Measurements from ENCODE around the gene BRICD5.

BRICD5 gene

DNA sequence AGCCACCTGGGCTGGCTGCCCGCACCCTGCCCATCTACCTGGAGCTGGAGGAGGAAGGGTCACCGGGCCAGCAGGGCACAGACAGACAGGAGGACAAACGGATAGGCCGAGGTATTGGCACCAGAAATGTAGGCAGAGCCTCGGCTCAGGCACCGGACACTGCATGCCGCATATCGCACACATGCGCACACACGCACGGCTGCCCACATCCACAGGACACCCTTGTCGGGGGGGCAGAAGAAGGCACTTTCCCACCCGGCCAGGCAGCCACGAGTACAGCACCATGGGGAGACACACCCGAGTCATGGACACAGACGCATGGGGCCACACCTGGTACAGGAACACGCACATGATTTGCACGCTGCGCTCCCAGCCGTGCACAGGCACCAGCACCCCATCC lies 28.7 kb downstream of the BRICD5 start:
- no peak for DNase-seq (ENCODE audit: low read depth, low spot score)

DNA sequence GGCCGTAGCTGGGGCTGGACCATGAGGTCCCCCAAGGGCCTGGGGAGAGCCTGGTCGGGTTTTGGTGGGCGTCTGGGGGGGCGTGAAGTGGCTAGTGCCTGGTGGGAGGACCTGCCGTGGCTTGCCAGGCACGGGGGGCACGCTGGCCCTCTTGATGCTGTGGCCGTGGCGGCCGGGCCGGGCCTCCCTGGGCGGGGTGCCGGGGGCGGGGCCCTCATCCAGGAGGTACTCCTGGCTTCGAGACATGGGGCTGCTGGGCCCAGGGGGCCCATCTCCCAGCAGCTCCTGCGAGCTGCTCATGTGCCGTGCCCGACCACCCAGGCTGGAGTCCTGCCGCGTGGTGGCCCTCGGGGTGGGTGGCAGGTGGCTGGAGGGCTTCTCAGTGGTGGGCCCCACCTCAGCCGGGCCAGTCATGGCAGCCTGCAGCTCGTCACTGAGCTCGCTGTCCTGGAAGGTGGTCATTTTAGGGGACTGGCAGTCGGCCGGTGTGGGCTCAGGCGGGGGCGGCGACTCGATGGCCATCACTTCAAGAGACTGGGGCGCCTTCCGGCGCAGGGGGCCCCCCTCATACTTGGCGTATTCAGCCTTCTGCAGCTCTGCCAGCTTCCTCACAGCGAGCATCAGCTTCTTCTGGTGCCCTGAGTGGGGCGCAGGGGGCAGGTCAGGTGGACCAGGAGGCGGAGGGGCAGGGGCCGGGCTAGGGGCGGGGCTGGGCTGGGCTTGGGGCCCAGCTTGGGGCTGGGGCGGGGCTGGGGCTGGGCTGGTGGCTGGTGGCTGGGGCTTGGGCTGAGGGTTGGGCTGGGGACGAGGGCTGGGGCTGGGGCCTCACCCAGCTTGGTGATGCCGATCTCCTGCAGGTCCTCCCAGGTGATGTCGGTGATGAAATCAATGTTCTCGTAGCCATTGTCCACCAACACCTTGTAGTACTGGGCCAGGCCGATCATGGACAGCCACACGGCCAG lies 29.4 kb downstream of the BRICD5 start:
- DNase-seq (ENCODE audit: low read depth, low spot score), result no peak

GRCh38 chr16:2180461-2180860 lies 30.2 kb downstream of the BRICD5 start:
- no peak for DNase-seq (ENCODE audit: low read depth, low spot score)

GRCh38 chr16:2179576-2179975 lies 31.1 kb downstream of the BRICD5 start:
- no peak for DNase-seq (ENCODE audit: low read depth, low spot score)

DNA sequence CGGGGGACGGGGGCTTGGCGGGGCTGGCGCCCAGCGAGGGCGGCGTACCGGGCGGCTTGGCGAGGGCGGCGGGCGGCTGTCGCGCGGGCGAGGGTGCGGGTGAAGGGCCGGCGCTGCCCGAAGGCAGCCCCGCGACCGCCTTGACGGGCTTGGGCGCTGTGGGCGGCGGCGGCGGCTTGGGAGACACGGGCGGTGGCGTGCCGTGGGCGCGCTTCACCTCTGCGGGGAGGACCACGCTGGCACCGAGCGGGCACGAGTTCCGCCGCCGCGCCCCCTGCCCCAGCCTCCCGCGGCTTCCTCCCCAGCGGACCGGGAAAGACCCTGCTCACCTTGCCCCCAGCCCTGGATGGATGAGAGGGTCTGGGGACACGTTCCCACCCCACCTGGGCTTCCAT lies 31.6 kb downstream of the BRICD5 start:
- no peak for DNase-seq (ENCODE audit: low read depth, low spot score)

GRCh38 chr16:2178321-2179106 lies 32.1 kb downstream of the BRICD5 start:
- no peak for DNase-seq (ENCODE audit: low read depth, low spot score)

DNA sequence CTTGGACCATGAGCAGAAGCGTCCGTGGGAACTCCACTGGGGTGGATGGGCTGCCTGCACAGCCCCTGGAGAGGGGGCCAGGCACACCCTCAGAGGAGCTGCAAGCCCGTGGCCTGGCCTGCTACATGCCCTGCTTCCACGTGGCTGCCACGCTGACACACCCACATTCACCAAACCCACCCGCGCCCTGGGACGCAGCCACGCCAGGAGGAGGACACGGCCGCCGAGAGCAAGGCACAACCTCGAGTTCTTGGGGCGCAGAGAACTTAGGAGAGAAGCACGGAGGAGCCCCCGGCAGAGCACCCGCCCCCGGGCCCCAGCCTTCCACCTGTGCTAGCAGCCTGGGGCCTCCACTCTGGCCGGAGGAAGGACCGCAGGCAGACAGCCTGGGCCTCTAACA lies 33.1 kb downstream of the BRICD5 start:
- DNase-seq (ENCODE audit: low read depth, low spot score), result no peak

GRCh38 chr16:2177101-2177500 lies 33.6 kb downstream of the BRICD5 start:
- no peak for DNase-seq (ENCODE audit: low read depth, low spot score)

GRCh38 chr16:2176047-2176446 lies 34.6 kb downstream of the BRICD5 start:
- no peak for DNase-seq (ENCODE audit: low read depth, low spot score)

- DNase-seq (ENCODE audit: low read depth, low spot score), result no peak
Measured at GRCh38 chr16:2175454-2175853, 35.2 kb downstream of the BRICD5 start.

- DNase-seq (ENCODE audit: low read depth, low spot score), result no peak
Measured at GRCh38 chr16:2174396-2175131, 36.1 kb downstream of the BRICD5 start.

GRCh38 chr16:2173916-2174315 lies 36.7 kb downstream of the BRICD5 start:
- DNase-seq (ENCODE audit: low read depth, low spot score), result no peak

DNA sequence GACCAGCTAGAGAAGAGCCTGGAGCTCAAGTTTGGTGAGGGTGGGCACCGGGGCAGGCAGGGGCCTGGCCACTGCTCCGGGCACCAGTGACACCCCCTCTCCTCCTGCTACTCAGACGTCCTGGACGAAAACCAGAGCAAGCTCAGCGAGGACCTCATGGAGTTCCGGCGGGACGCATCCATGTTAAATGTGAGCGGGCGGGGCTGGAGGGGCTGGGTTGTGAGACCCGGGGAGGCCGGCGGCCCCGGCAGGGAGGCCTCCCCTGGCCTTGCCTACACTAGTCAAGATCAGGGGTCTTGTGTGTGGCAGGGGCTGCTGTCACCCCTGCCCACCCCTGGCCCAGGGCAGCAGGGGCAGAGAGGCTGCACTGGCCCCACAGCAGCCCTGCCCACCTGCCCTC lies 37.3 kb downstream of the BRICD5 start:
- no peak for DNase-seq (ENCODE audit: low read depth, low spot score)

DNA sequence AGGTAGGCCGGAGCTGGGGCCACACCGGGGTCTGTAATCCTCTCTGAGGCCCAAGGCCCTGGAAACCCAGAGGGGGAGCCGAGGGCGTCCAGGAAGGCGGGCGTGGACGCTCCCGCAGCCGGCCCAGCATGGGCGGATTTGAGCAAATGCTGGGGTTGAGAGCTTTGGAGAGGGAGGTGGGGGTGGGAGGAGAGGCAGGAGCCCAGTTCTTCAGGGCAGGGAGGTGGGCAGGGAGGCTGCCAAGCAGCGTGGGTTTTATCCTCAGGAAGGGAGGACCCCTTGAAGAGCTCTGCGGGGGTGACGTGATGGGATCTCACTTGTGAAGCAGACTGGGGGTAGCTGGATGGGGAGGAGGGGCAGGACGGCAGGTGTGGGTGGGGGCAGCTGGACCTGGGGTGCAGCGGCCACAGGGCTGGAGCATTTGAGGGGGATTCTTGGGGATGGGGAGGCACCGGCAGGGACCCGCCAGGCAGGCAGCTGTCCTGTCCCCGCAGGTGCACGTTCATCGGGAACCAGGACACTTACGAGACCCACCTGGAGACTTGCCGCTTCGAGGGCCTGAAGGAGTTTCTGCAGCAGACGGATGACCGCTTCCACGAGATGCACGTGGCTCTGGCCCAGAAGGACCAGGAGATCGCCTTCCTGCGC lies 37.9 kb downstream of the BRICD5 start:
- DNase-seq (ENCODE audit: low read depth, low spot score), result no peak

- DNase-seq (ENCODE audit: low read depth, low spot score), result no peak
Measured at GRCh38 chr16:2171601-2172178, 39.0 kb downstream of the BRICD5 start.

DNA sequence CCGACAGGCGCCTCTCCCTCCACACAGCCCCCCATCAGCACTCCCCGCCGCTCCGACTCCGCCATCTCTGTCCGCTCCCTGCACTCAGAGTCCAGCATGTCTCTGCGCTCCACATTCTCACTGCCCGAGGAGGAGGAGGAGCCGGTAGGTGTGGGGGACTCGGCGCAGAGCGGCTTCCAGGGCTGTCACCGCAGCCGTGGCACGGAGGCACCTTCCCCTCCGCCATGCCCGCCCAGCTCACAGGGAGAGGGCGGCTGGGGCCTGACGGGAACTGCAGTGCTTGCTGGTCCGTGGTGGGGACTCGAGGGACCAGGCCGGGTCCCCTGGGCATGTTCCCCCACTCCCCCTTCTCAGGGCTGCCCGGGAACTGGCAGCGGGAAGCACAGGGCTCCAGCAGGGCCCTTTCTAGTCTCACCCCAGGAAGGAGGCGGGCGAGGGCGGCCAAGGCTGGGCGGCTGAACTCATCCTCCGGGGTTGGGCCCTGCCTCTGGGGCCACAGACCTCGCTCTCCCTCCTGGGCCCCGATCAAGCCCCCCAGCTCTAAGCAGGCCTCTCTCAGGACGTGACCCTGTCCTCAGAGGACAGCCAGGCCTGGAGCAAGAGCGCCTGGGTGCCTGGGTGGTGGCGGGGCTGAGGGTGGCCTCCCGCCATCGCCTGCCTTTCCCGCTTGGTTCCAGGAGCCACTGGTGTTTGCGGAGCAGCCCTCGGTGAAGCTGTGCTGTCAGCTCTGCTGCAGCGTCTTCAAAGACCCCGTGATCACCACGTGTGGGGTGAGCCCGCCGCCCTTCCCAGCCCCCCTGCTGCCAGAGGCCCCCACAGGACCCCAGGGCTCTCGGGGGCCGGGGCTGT lies 39.9 kb downstream of the BRICD5 start:
- no peak for DNase-seq (ENCODE audit: low read depth, low spot score)

- no peak for DNase-seq (ENCODE audit: low read depth, low spot score)
Measured at GRCh38 chr16:2170080-2170479, 40.6 kb downstream of the BRICD5 start.

GRCh38 chr16:2167068-2167638 lies 43.5 kb downstream of the BRICD5 start:
- no peak for DNase-seq (ENCODE audit: low read depth, low spot score)

DNA sequence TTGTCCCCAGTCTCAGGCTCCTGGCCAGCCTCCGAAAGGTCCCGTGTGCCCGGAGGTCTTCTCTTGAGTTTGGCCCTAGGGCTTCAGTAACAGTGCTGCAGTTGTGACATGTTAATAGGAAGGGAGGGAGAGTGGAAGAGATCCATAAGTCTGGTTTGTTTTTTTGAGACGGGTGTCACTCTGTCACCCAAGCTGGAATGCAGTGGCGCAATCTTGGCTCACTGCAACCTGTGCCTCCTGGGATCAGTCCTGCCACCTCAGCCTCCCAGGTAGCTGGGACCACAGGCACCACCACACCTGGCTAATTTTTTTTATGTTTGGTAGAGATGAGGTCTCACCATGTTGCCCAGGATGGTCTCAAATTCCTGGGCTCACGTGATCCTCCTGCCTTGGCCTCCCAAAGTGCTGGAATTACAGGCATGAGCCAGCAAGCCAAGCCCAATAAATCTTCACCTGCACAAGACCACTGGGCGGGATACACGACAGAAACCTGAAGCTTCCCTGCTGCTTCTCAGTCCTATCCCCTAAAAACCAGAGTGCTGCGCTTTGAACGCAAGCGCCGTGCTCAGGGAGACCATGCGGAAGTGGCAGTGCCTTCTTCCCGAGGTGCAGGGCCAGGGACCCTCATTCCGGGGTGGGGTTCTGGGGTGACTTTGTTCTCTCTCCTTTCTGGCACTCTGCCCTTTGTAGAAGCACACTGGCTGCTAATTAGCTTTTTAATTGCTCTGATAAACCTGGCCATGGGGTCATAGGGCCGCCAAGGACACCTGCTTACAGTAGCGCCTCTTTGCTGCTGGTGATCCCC lies 44.2 kb downstream of the BRICD5 start:
- no peak for DNase-seq (ENCODE audit: low read depth, low spot score)

All from activated naive CD8-positive, alpha-beta T cell treated with anti-CD3 and anti-CD28 coated beads, Interleukin-2, amount 50 U/mL, for 16 hours (primary cell).